Neutrophil (primary cell): ENCODE measurements around the gene RAC2.

ENCODE experiments used
- H3K27ac ChIP-seq: fragments of 200-600 bp; sonication (generic); 2 replicates; pipeline ENCODE4 v1.5.1; 2016; ENCODE audit warnings: mild to moderate bottlenecking, moderate library complexity
- H3K27me3 ChIP-seq: fragments of 200-600 bp; sonication (generic); 2 replicates; pipeline ENCODE4 v1.6.0; 2016; ENCODE audit warnings: mild to moderate bottlenecking
- H3K36me3 ChIP-seq: fragments of 200-600 bp; sonication (generic); 2 replicates; pipeline ENCODE4 v1.5.1; 2017
- H3K4me1 ChIP-seq, 2 experiments: fragments of 200-600 bp in 1 of 2; sonication (generic) in 1 of 2; 1 replicate in 1 of 2; 2 replicates in 1 of 2; pipeline versions ENCODE4 v1.5.1 to v1.6.1; 2013 to 2016; ENCODE audit warnings: low read depth in 1 of 2, low read length in 1 of 2, mild to moderate bottlenecking in 1 of 2, moderate library complexity in 1 of 2; ENCODE audit not compliant: control insufficient read depth in 1 of 2, insufficient read depth in 1 of 2
- H3K4me3 ChIP-seq, 2 experiments: fragments of 200-600 bp in 1 of 2; sonication (generic) in 1 of 2; 1 replicate in 1 of 2; 2 replicates in 1 of 2; pipeline ENCODE4 v1.5.1; 2013 to 2016; ENCODE audit warnings: low read depth in 1 of 2, low read length in 1 of 2, mild to moderate bottlenecking in 1 of 2, moderate library complexity in 1 of 2
- H3K9me3 ChIP-seq: fragments of 200-600 bp; sonication (generic); 2 replicates; pipeline ENCODE4 v1.5.1; 2016
- CTCF ChIP-seq: fragments of 200-600 bp; sonication (generic); IDR thresholded peaks from 2 replicates; pipeline ENCODE4 v1.5.1; 2016; ENCODE audit warnings: antibody characterized with exemption

The RAC2 gene

GRCh38 chr22:37195921-37196320 is 48.1 kb downstream of the RAC2 start:
- no peaks in the 10 kb centered on the region for H3K27me3 ChIP-seq
- H3K27ac ChIP-seq, result no peak overlapping the region
- H3K9me3 ChIP-seq, result no peaks in the 10 kb centered on the region
- no peaks in the 10 kb centered on the region for H3K36me3 ChIP-seq
- no peak for TF ChIP-seq CTCF
- H3K4me1 ChIP-seq, result peaks cover 16 to 22% of the 10 kb centered on the region in 2 experiments
- no peak overlapping the region for H3K4me3 ChIP-seq

GRCh38 chr22:37194750-37195149 is 49.3 kb downstream of the RAC2 start:
- no peak overlapping the region for H3K27ac ChIP-seq
- no peaks in the 10 kb centered on the region for H3K9me3 ChIP-seq
- H3K4me3 ChIP-seq, result no peak overlapping the region
- H3K27me3 ChIP-seq, result no peaks in the 10 kb centered on the region
- no peak for TF ChIP-seq CTCF
- H3K4me1 ChIP-seq, result peaks cover 11 to 13% of the 10 kb centered on the region in 2 experiments
- no peaks in the 10 kb centered on the region for H3K36me3 ChIP-seq

GRCh38 chr22:37193629-37194191 is 50.4 kb downstream of the RAC2 start:
- Histone ChIP-seq H3K4me1 (peaks cover 5 to 8% of the 10 kb centered on the region in 2 experiments), H3K36me3 (no peaks in the 10 kb centered on the region), H3K9me3 (no peaks in the 10 kb centered on the region), H3K27me3 (no peaks in the 10 kb centered on the region), H3K4me3 (no peak overlapping the region), H3K27ac (no peak overlapping the region)
- no peak for TF ChIP-seq CTCF

GRCh38 chr22:37192741-37193140 is 51.3 kb downstream of the RAC2 start:
- H3K36me3 ChIP-seq, result no peaks in the 10 kb centered on the region
- no peaks in the 10 kb centered on the region for H3K4me1 ChIP-seq
- H3K9me3 ChIP-seq, result no peaks in the 10 kb centered on the region
- no peak for TF ChIP-seq CTCF
- peaks cover 6% of the 10 kb centered on the region for H3K27me3 ChIP-seq
- H3K4me3 ChIP-seq, result no peak overlapping the region
- H3K27ac ChIP-seq, result no peak overlapping the region

- Histone ChIP-seq H3K4me1 (no peaks in the 10 kb centered on the region), H3K27me3 (peaks cover 11% of the 10 kb centered on the region), H3K27ac (no peak overlapping the region), H3K9me3 (no peaks in the 10 kb centered on the region), H3K36me3 (no peaks in the 10 kb centered on the region), H3K4me3 (no peak overlapping the region)
- no peak for TF ChIP-seq CTCF
These were observed 51.9 kb downstream of the RAC2 start for GRCh38 chr22:37192204-37192603.
